Smooth muscle cell (in vitro differentiated cells): ENCODE results near the gene IKZF3. TPM values are rescaled to one million over a fixed set of nuclear protein-coding genes. Genes with fewer than 3 reads are reported as not detected.
"Not testable (repeated sequence)": the region's sequence is repeated elsewhere in the genome, so short reads cannot be mapped to it uniquely, and the experiment has no call there.

Source experiments
- DNase-seq: peaks from one replicate; lab custom pipeline; 2025; ENCODE audit not compliant: unreplicated experiment; lab: John Stamatoyannopoulos, UW
- H2AFZ ChIP-seq: fragments of 200-600 bp; sonication (generic); 2 replicates; pipeline ENCODE4 v1.6.0; 2016; ENCODE audit warnings: antibody characterized with exemption, low read depth, mild to moderate bottlenecking
- H3F3A ChIP-seq: fragments of 200-600 bp; sonication (generic); 2 replicates; pipeline ENCODE4 v1.6.0; 2017; ENCODE audit warnings: antibody characterized with exemption, low read depth
- H3K27ac ChIP-seq: fragments of 200-600 bp; sonication (generic); 2 replicates; pipeline ENCODE4 v1.5.1; 2016; ENCODE audit warnings: low read depth, mild to moderate bottlenecking
- H3K27me3 ChIP-seq: fragments of 200-600 bp; sonication (generic); 2 replicates; pipeline ENCODE4 v1.6.1; 2016; ENCODE audit warnings: low read depth, mild to moderate bottlenecking
- H3K36me3 ChIP-seq: fragments of 200-600 bp; sonication (generic); 2 replicates; pipeline ENCODE4 v1.5.1; 2016; ENCODE audit warnings: low read depth
- H3K4me1 ChIP-seq: fragments of 200-600 bp; sonication (generic); 2 replicates; pipeline ENCODE4 v1.5.1; 2016; ENCODE audit warnings: low read depth
- H3K4me2 ChIP-seq: fragments of 200-600 bp; sonication (generic); 2 replicates; pipeline ENCODE4 v1.6.0; 2016; ENCODE audit warnings: mild to moderate bottlenecking
- H3K4me3 ChIP-seq: fragments of 200-600 bp; sonication (generic); 2 replicates; pipeline ENCODE4 v1.5.1; 2016; ENCODE audit warnings: mild to moderate bottlenecking
- H3K79me2 ChIP-seq: fragments of 200-600 bp; sonication (generic); 2 replicates; pipeline ENCODE4 v1.6.0; 2016; ENCODE audit warnings: low read depth, mild to moderate bottlenecking
- H3K9ac ChIP-seq: fragments of 200-600 bp; sonication (generic); 2 replicates; pipeline ENCODE4 v1.6.0; 2016; ENCODE audit warnings: low read depth
- H3K9me3 ChIP-seq: fragments of 200-600 bp; sonication (generic); replicated peaks from 2 replicates; pipeline ENCODE4 v1.5.1; 2016; ENCODE audit warnings: low read depth
- H4K20me1 ChIP-seq: fragments of 200-600 bp; sonication (generic); 2 replicates; pipeline ENCODE4 v1.6.0; 2016; ENCODE audit warnings: low read depth
- WGBS: methylation state at CpG from one replicate; pipeline ENCODE4 v1.1.7; 2016; ENCODE audit warnings: low lambda C conversion rate; 5-methylcytosine and 5-hydroxymethylcytosine counted together
- polyA plus RNA-seq: library from polyadenylated mRNA; unstranded; fragments of >200 nt; fragmentation: Nextera tagmentation; extraction: Ambion mirVana; gene quantifications from 2 replicates; pipeline ENCODE4 v1.2.1, GENCODE V29; 2016
- total RNA-seq: library from RNA; depleted of rRNA; stranded (reverse); fragments of >200 nt; gene quantifications from 2 replicates; pipeline ENCODE4 v1.2.3, GENCODE V29; 2014
- TF ChIP-seq, protein P1 (sequence below): fragments of 200-600 bp; sonication (generic); IDR thresholded peaks from 2 replicates; pipeline ENCODE4 v1.5.1; 2017; ENCODE audit warnings: borderline replicate concordance, mild to moderate bottlenecking, antibody characterized with exemption; ENCODE audit not compliant: insufficient read depth, poor library complexity, severe bottlenecking

Gene IKZF3
- total and polyA plus RNA-seq, 2 experiments from 2014 or later: under 0.01 TPM; not detected in 1

DNA sequence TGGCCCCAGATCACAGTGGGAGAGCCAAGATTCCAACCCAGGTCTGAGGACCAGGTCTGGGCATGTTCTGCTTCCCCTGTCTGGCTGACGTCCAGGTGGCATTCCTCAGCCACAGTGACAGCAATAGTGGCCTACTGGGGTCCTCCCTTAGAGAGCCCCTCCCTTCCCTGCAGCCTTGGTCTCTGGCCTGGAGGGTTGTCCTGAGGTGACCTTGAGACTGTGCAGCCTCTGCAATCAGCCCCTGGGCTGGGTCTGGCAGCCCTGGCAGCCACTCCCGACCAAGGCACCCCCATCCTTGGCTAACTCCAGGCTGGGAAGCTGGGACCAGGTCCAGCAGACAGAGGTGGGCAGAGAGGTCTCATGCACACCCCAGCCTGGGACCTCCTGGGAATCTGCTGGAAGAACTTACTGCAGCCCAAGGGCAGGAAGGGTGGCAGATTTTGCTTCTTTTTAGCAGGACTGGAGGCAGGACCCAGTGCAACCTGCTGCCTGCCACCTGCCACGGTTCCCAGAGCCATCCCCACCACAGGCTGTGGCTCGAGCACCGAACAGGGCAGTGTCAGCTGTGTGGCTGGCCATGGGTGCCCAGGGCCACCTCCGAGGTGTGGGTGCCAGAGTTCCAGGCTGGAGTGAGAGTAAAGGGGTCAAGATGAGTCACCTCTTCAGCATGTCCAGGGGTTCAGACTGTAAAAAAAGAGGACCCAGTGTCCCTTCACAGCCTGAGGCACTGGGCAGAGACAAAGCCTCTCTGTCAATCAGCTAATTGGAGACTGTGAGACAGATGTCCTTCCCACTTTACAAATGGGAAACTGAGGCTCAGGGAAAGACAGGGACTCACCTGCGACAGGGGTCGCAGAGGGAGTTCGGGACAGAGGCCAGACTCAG is 113.7 kb downstream of the IKZF3 start:
- DNase-seq: no peak
- Histone ChIP-seq H3K27me3 (no peaks in the 10 kb centered on the region), H3K27ac (no peak overlapping the region), H3K36me3 (no peaks in the 10 kb centered on the region), H3K9ac (no peak overlapping the region), H4K20me1 (no peaks in the 10 kb centered on the region), H3K79me2 (no peaks in the 10 kb centered on the region), H3F3A (peaks cover 10% of the 10 kb centered on the region), H3K4me3 (no peak overlapping the region), H2AFZ (no peak overlapping the region), H3K4me2 (no peak overlapping the region), H3K9me3 (no peaks in the 10 kb centered on the region), H3K4me1 (peaks cover 10% of the 10 kb centered on the region)
- 83% methylated on average over 9 of the region's 9 CpGs for WGBS
- TF ChIP-seq, protein P1, sequence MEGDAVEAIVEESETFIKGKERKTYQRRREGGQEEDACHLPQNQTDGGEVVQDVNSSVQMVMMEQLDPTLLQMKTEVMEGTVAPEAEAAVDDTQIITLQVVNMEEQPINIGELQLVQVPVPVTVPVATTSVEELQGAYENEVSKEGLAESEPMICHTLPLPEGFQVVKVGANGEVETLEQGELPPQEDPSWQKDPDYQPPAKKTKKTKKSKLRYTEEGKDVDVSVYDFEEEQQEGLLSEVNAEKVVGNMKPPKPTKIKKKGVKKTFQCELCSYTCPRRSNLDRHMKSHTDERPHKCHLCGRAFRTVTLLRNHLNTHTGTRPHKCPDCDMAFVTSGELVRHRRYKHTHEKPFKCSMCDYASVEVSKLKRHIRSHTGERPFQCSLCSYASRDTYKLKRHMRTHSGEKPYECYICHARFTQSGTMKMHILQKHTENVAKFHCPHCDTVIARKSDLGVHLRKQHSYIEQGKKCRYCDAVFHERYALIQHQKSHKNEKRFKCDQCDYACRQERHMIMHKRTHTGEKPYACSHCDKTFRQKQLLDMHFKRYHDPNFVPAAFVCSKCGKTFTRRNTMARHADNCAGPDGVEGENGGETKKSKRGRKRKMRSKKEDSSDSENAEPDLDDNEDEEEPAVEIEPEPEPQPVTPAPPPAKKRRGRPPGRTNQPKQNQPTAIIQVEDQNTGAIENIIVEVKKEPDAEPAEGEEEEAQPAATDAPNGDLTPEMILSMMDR: no peak

DNA sequence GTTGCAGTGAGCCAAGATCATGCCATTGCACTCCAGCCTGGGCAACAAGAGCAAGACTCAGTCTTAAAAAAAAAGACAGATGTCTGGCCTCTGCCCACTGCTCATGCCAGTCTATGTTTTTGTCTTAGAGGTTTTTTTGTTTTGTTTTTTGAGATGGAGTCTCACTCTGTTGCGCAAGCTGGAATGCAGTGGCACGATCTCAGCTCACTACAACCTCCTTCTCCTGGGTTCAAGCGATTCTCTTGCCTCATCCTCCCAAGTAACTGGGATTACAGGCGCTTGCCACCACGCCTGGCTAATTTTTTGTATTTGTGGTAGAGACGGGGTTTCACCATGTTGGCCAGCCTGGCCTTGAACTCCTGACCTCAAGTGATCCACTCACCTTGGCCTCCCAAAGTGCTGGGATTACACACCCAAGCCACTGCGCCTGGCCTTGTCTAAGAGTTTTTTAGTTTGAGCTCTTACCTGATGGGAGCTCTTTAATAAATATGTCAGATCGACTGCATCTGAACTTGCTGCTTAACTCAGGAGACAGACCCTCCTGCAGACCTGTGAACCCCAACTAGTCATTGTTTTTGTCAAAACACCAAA is 115.6 kb downstream of the IKZF3 start:
- not testable (repeated sequence) for H3K27me3 ChIP-seq, DNase-seq, H3K4me3 ChIP-seq, H3K36me3 ChIP-seq, H3F3A ChIP-seq, H4K20me1 ChIP-seq, H2AFZ ChIP-seq, H3K9ac ChIP-seq, H3K4me1 ChIP-seq, H3K9me3 ChIP-seq, H3K79me2 ChIP-seq, H3K27ac ChIP-seq, H3K4me2 ChIP-seq
- 92% methylated on average over 8 of the region's 8 CpGs for WGBS

DNA sequence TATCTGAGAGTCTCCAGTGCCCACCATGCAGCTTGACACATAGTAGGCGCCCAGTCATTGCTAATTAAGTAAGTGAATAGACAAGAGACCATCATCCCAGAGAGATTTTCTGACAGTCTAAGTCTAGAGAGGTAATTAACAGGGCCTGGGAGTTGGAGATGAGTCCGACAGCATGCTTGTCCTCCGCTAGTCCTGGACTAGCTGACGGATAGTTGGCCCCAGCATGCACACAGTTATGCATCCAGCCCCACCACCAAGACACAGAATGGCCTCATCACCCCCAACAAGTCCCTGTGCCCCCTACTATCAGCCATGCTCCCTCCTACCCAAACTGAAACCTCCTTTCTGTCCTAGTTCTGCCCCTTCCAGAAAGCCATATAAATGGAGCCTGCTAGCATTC is 116.4 kb downstream of the IKZF3 start:
- H3K9me3 ChIP-seq: no peaks in the 10 kb centered on the region
- DNase-seq: no peak
- no peaks in the 10 kb centered on the region for H3K79me2 ChIP-seq
- H3K4me3 ChIP-seq: no peak overlapping the region
- no peak overlapping the region for H3K9ac ChIP-seq
- no peaks in the 10 kb centered on the region for H4K20me1 ChIP-seq
- no peaks in the 10 kb centered on the region for H3K4me1 ChIP-seq
- no peak overlapping the region for H3K27ac ChIP-seq
- WGBS: 88% methylated on average over 4 of the region's 4 CpGs
- no peaks in the 10 kb centered on the region for H3K36me3 ChIP-seq
- no peaks in the 10 kb centered on the region for H3K27me3 ChIP-seq
- H3K4me2 ChIP-seq: no peak overlapping the region
- TF ChIP-seq, protein P1: no peak
- H3F3A ChIP-seq: peaks cover 1% of the 10 kb centered on the region
- H2AFZ ChIP-seq: no peak overlapping the region

DNA sequence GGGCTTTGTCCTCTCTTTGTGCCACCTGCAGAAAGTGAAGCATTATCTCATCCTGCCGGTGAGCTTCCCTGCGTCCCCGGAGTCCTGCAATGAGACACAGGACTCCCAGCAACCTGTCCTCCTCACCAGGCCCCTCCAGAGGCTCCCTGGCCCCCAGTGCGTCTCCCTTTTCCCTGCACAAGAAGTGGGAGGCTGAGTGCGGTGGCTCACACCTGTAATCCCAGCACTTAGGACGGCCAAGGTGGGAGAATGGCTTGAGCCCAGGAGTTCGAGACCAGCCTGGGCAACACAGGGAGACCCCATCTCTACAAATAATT is 118.0 kb downstream of the IKZF3 start:
- H3F3A ChIP-seq: no peaks in the 10 kb centered on the region
- H3K4me2 ChIP-seq: no peak overlapping the region
- TF ChIP-seq, protein P1: no peak
- no peak overlapping the region for H3K4me3 ChIP-seq
- H3K27ac ChIP-seq: no peak overlapping the region
- no peak overlapping the region for H2AFZ ChIP-seq
- no peaks in the 10 kb centered on the region for H3K36me3 ChIP-seq
- WGBS: 93% methylated on average over 7 of the region's 7 CpGs
- DNase-seq: no peak
- H3K9me3 ChIP-seq: no peaks in the 10 kb centered on the region
- no peaks in the 10 kb centered on the region for H3K4me1 ChIP-seq
- no peak overlapping the region for H3K9ac ChIP-seq
- H4K20me1 ChIP-seq: no peaks in the 10 kb centered on the region
- H3K79me2 ChIP-seq: no peaks in the 10 kb centered on the region
- H3K27me3 ChIP-seq: no peaks in the 10 kb centered on the region
